ENCODE measurements around the gene KLHL35. TPM values are rescaled to one million over a fixed set of nuclear protein-coding genes. Genes with fewer than 3 reads are reported as not detected.

KLHL35 gene, protein sequence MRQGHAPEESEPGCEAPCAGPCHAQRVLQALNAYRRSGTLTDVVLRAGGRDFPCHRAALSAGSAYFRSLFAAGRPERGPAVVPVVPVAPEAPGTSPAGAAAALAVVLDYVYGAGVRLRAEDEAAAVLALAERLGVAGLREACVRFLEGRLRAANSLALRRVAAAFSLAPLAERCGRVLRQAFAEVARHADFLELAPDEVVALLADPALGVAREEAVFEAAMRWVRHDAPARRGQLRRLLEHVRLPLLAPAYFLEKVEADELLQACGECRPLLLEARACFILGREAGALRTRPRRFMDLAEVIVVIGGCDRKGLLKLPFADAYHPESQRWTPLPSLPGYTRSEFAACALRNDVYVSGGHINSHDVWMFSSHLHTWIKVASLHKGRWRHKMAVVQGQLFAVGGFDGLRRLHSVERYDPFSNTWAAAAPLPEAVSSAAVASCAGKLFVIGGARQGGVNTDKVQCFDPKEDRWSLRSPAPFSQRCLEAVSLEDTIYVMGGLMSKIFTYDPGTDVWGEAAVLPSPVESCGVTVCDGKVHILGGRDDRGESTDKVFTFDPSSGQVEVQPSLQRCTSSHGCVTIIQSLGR
- 2.8 and 15.3 TPM in 2 replicates for total RNA-seq

DNA sequence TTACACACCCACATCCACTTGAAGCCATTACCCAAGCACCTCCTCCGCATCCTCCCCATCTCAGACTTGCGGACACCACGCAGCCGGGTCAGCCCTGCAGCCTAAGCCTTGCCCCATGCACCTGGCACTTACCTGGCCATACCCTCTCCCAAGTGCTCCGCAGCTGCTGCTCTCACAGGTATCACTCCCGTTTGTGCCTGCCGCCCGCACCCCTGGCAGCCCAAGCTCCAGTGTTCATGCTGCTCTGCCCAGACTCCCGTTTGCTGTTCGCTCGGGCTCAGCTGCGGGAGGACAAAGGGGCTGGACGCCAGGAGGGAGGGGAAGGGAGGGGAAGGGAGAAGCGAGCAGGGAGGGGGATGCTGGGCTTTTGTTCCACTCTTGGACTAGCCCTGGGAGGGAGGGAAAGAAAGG is at the start of gene KLHL35:
TSS of gene KLHL35 (minus strand) at position 293 of the 411 bp plus-strand sequence. CDS start 2,574 bp downstream, outside the sequence.

DNA sequence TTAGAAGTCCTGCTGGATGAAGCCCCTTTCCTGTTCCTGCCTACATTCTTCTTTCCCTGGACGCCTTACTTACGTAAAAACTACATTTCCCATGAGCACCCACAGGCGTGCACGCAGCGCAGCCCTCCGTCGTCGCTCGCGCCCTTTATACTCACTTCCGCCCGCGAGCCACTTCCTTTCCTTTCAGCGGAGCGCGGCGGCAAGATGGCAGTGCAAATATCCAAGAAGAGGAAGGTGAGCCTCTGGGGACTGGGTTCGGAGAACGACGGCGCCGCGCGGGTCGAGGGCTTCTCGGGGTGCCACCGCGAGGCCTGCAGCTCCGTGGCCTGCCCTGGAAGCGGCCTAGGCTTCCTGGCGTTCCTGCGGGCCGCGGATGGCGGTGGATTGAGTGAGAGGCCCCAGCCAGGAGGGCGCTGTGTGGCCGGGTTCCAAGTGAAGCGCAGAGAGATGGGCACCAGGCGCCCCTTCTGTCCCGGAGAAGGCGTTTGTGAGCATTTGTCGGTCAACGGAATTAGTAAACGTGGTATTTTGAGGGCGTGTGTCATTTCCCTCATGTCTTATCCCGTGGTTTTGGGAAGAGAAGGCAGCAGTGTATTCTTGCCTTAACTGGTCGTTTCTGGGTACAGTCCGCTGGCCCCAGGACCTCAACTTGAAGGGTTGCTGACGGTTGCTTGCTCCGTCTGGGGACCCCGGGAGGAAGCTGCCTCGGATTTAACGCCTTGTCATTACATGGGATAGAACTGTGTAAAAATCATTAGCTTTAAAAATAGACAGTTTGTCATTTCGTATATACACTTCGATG is 33.5 kb downstream of the KLHL35 start, which contains the start of gene RPS3:
TSS of gene RPS3 (plus strand) at position 175 of the 802 bp plus-strand sequence. CDS start at position 205, 30 bp downstream.

Other genes starting within 250 kb of the KLHL35 start
- 0.16 and 0.18 TPM in 2 replicates for gene TPBGL, start 192.4 kb downstream of the KLHL35 start, total RNA-seq
- 31.6 and 34.7 TPM in 2 replicates for gene ARRB1, start 81.5 kb downstream of the KLHL35 start, total RNA-seq
- 1,773 and 2,581 TPM in 2 replicates for gene RPS3, start 33.7 kb downstream of the KLHL35 start, total RNA-seq
- 5.7 and 5.8 TPM in 2 replicates for gene GDPD5, start 92.7 kb upstream of the KLHL35 start, total RNA-seq
- 1,833 and 1,983 TPM in 2 replicates for gene SERPINH1, start 129.1 kb upstream of the KLHL35 start, total RNA-seq
- 2.0 and 2.4 TPM in 2 replicates for gene MAP6, start 235.8 kb upstream of the KLHL35 start, total RNA-seq

Data from cardiac atrium fibroblast (primary cell).